ENCODE data around the gene KLHL17.

GRCh38 chr1:963301-963651 lies 2.9 kb downstream of the KLHL17 start:
- TF ChIP-seq, protein P1, sequence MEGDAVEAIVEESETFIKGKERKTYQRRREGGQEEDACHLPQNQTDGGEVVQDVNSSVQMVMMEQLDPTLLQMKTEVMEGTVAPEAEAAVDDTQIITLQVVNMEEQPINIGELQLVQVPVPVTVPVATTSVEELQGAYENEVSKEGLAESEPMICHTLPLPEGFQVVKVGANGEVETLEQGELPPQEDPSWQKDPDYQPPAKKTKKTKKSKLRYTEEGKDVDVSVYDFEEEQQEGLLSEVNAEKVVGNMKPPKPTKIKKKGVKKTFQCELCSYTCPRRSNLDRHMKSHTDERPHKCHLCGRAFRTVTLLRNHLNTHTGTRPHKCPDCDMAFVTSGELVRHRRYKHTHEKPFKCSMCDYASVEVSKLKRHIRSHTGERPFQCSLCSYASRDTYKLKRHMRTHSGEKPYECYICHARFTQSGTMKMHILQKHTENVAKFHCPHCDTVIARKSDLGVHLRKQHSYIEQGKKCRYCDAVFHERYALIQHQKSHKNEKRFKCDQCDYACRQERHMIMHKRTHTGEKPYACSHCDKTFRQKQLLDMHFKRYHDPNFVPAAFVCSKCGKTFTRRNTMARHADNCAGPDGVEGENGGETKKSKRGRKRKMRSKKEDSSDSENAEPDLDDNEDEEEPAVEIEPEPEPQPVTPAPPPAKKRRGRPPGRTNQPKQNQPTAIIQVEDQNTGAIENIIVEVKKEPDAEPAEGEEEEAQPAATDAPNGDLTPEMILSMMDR (IDR thresholded peaks at IDR 0.05): no peak
- TF ChIP-seq, protein P2, sequence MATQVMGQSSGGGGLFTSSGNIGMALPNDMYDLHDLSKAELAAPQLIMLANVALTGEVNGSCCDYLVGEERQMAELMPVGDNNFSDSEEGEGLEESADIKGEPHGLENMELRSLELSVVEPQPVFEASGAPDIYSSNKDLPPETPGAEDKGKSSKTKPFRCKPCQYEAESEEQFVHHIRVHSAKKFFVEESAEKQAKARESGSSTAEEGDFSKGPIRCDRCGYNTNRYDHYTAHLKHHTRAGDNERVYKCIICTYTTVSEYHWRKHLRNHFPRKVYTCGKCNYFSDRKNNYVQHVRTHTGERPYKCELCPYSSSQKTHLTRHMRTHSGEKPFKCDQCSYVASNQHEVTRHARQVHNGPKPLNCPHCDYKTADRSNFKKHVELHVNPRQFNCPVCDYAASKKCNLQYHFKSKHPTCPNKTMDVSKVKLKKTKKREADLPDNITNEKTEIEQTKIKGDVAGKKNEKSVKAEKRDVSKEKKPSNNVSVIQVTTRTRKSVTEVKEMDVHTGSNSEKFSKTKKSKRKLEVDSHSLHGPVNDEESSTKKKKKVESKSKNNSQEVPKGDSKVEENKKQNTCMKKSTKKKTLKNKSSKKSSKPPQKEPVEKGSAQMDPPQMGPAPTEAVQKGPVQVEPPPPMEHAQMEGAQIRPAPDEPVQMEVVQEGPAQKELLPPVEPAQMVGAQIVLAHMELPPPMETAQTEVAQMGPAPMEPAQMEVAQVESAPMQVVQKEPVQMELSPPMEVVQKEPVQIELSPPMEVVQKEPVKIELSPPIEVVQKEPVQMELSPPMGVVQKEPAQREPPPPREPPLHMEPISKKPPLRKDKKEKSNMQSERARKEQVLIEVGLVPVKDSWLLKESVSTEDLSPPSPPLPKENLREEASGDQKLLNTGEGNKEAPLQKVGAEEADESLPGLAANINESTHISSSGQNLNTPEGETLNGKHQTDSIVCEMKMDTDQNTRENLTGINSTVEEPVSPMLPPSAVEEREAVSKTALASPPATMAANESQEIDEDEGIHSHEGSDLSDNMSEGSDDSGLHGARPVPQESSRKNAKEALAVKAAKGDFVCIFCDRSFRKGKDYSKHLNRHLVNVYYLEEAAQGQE (IDR thresholded peaks at IDR 0.05; ENCODE audit: insufficient read depth in 1 of 2, low read depth in 2 of 2, low read length in 1 of 2): no peak
- TF ChIP-seq POLR2AphosphoS5 (IDR thresholded peaks at IDR 0.05; ENCODE audit: low read depth, low read length) (no peak), TCF7L2 (IDR thresholded peaks at IDR 0.05; ENCODE audit: low read depth, low read length) (no peak)
